H9 (cell line): ENCODE measurements around the gene TP73. TPM values are rescaled to one million over a fixed set of nuclear protein-coding genes. Genes with fewer than 3 reads are reported as not detected.
A peak's percentile ranks its signal among the peaks of the same experiment; 100 is the strongest.

Experiments
- DNase-seq: peaks from one replicate; pipeline ENCODE4 v3.0.0-alpha.2; 2017
- H2AFZ ChIP-seq: one replicate; pipeline ENCODE4 v1.6.1; 2013; ENCODE audit warnings: mild to moderate bottlenecking, low read length, control low read depth, moderate library complexity
- H2AK5ac ChIP-seq: 2 replicates; pipeline ENCODE4 v1.6.1; 2013; ENCODE audit warnings: low read length, control low read depth, mixed read lengths; ENCODE audit not compliant: insufficient read length
- H2BK120ac ChIP-seq: one replicate; pipeline ENCODE4 v1.6.1; 2013; ENCODE audit warnings: low read depth, mild to moderate bottlenecking, low read length, control low read depth, inconsistent platforms; ENCODE audit not compliant: poor library complexity, severe bottlenecking
- H2BK12ac ChIP-seq: 2 replicates; pipeline ENCODE4 v1.6.1; 2013; ENCODE audit warnings: low read length, control low read depth, mixed read lengths, low read depth; ENCODE audit not compliant: insufficient read length
- H2BK15ac ChIP-seq: 2 replicates; pipeline ENCODE4 v1.6.1; 2013; ENCODE audit warnings: low read depth, low read length, control low read depth
- H2BK20ac ChIP-seq: one replicate; pipeline ENCODE4 v1.6.1; 2013; ENCODE audit warnings: low read depth, mild to moderate bottlenecking, low read length, control low read depth, inconsistent platforms; ENCODE audit not compliant: poor library complexity, severe bottlenecking
- H2BK5ac ChIP-seq: 2 replicates; pipeline ENCODE4 v1.6.1; 2013; ENCODE audit warnings: low read length, control low read depth, mixed read lengths; ENCODE audit not compliant: insufficient read length
- H3K14ac ChIP-seq: 2 replicates; pipeline ENCODE4 v1.6.1; 2013; ENCODE audit warnings: low read length, control low read depth; ENCODE audit not compliant: insufficient read depth
- H3K18ac ChIP-seq: 2 replicates; pipeline ENCODE4 v1.6.1; 2013; ENCODE audit warnings: low read depth, mild to moderate bottlenecking, mixed read lengths, low read length, control low read depth; ENCODE audit not compliant: insufficient read length
- H3K23ac ChIP-seq: 2 replicates; pipeline ENCODE4 v1.6.1; 2013; ENCODE audit warnings: low read length, control low read depth, mixed read lengths, low read depth; ENCODE audit not compliant: insufficient read length
- H3K23me2 ChIP-seq: 2 replicates; pipeline ENCODE4 v1.6.1; 2013; ENCODE audit warnings: low read depth, mild to moderate bottlenecking, mixed read lengths, low read length, control low read depth; ENCODE audit not compliant: insufficient read length, poor library complexity, severe bottlenecking
- H3K27ac ChIP-seq: 2 replicates; pipeline ENCODE4 v1.5.1; 2013; ENCODE audit warnings: low read length, control low read depth, mixed read lengths, low read depth; ENCODE audit not compliant: insufficient read length
- H3K27me3 ChIP-seq: 2 replicates; pipeline ENCODE4 v1.6.1; 2013; ENCODE audit warnings: low read length, control low read depth, inconsistent platforms; ENCODE audit not compliant: insufficient read depth
- H3K4ac ChIP-seq: 2 replicates; pipeline ENCODE4 v1.6.1; 2013; ENCODE audit warnings: low read depth, mild to moderate bottlenecking, control low read depth, inconsistent platforms, low read length, moderate library complexity
- H3K4me1 ChIP-seq: 2 replicates; pipeline ENCODE4 v1.6.1; 2013; ENCODE audit warnings: low read length, control low read depth, inconsistent platforms; ENCODE audit not compliant: insufficient read depth
- H3K4me2 ChIP-seq: 2 replicates; pipeline ENCODE4 v1.6.1; 2013; ENCODE audit warnings: low read length, control low read depth, mixed read lengths; ENCODE audit not compliant: insufficient read length, insufficient read depth
- H3K56ac ChIP-seq: 2 replicates; pipeline ENCODE4 v1.6.1; 2013; ENCODE audit warnings: low read depth, mild to moderate bottlenecking, mixed read lengths, low read length, control low read depth; ENCODE audit not compliant: insufficient read length
- H3K79me1 ChIP-seq: 2 replicates; pipeline ENCODE4 v1.6.1; 2013; ENCODE audit warnings: low read depth, mild to moderate bottlenecking, moderate library complexity, low read length, control low read depth, inconsistent platforms; ENCODE audit not compliant: insufficient read depth, poor library complexity, severe bottlenecking
- H3K79me2 ChIP-seq: 2 replicates; pipeline ENCODE4 v1.6.1; 2013; ENCODE audit warnings: low read length, control low read depth, inconsistent platforms; ENCODE audit not compliant: insufficient read depth
- H3K9ac ChIP-seq: 2 replicates; pipeline ENCODE4 v1.6.1; 2013; ENCODE audit warnings: low read length, control low read depth, mixed read lengths; ENCODE audit not compliant: insufficient read length; ENCODE audit errors: extremely low read depth
- H3K9me3 ChIP-seq: one replicate; pipeline ENCODE4 v1.6.1; 2013; ENCODE audit warnings: low read depth, low read length, inconsistent platforms; ENCODE audit not compliant: control insufficient read depth
- H3T11ph ChIP-seq: one replicate; pipeline ENCODE4 v1.6.1; 2013; ENCODE audit warnings: mild to moderate bottlenecking, low read length, control low read depth, inconsistent platforms
- H4K20me1 ChIP-seq: one replicate; pipeline ENCODE4 v1.6.1; 2013; ENCODE audit not compliant: control insufficient read depth, insufficient read length, insufficient read depth
- H4K5ac ChIP-seq: 2 replicates; pipeline ENCODE4 v1.6.1; 2013; ENCODE audit warnings: low read depth, mild to moderate bottlenecking, mixed read lengths, low read length, control low read depth; ENCODE audit not compliant: insufficient read length
- H4K8ac ChIP-seq: replicated peaks from 2 replicates; pipeline ENCODE4 v1.6.1; 2013; ENCODE audit warnings: low read length, control low read depth, mixed read lengths, low read depth; ENCODE audit not compliant: insufficient read length
- H4K91ac ChIP-seq: 2 replicates; pipeline ENCODE4 v1.6.1; 2013; ENCODE audit warnings: low read depth, mild to moderate bottlenecking, moderate library complexity, mixed read lengths, low read length, control low read depth; ENCODE audit not compliant: insufficient read length
- H3K27ac Mint-ChIP-seq, 3 experiments: 2 replicates in 2 of 3; 3 replicates in 1 of 3; pipeline ENCODE4 v1.8.0; 2020 to 2021; ENCODE audit warnings: mixed read lengths in 3 of 3, mild to moderate bottlenecking in 1 of 3, moderate library complexity in 1 of 3
- H3K27me3 Mint-ChIP-seq: 2 replicates; pipeline ENCODE4 v1.8.0; 2021; ENCODE audit warnings: low read depth, mild to moderate bottlenecking, moderate library complexity, mixed read lengths
- H3K36me3 Mint-ChIP-seq, 3 experiments: 2 replicates in 2 of 3; 3 replicates in 1 of 3; pipeline ENCODE4 v1.8.0; 2020 to 2021; ENCODE audit warnings: low read depth in 3 of 3, mixed read lengths in 3 of 3; ENCODE audit not compliant: insufficient read depth in 1 of 3
- H3K4me1 Mint-ChIP-seq, 2 experiments: 2 replicates each; pipeline ENCODE4 v1.8.0; 2020; ENCODE audit warnings: mixed read lengths in 2 of 2
- H3K4me3 Mint-ChIP-seq, 2 experiments: 2 replicates in 1 of 2; 3 replicates in 1 of 2; pipeline ENCODE4 v1.8.0; 2020 to 2021; ENCODE audit warnings: mild to moderate bottlenecking in 2 of 2, mixed read lengths in 2 of 2, moderate library complexity in 1 of 2
- H3K9me3 Mint-ChIP-seq, 2 experiments: 2 replicates in 1 of 2; 3 replicates in 1 of 2; pipeline ENCODE4 v1.8.0; 2020; ENCODE audit warnings: mild to moderate bottlenecking in 2 of 2, mixed read lengths in 2 of 2, moderate library complexity in 1 of 2
- CTCF ChIP-seq: fragments of 200-600 bp; sonication (generic); conservative IDR thresholded peaks from 3 replicates; pipeline ENCODE4 v1.8.0; 2021; ENCODE audit warnings: antibody characterized with exemption, mild to moderate bottlenecking
- WGBS: extraction: QIAGEN DNeasy Blood & Tissue Kit; methylation state at CpG from one replicate; pipeline ENCODE4 v1.1.7; 2013; ENCODE audit warnings: missing lambda C conversion rate, low lambda C conversion rate, mixed read lengths; ENCODE audit not compliant: insufficient read length; ENCODE audit errors: extremely low coverage; 5-methylcytosine and 5-hydroxymethylcytosine counted together
- total RNA-seq: library from RNA; stranded (reverse); gene quantifications from 2 replicates; pipeline ENCODE4 v1.2.1, GENCODE V29; 2021

TP73 gene
- total RNA-seq, 1 experiment from 2014 or later: 4.7 TPM

- no peak overlapping the region for H3K9ac ChIP-seq
- no peak overlapping the region for H3K27ac ChIP-seq
- H3K27me3 ChIP-seq: no peaks in the 10 kb centered on the region; the same call in 1 of the 2 replicates
- H3K23me2 ChIP-seq: peaks cover 5% of the 10 kb centered on the region
- no peak overlapping the region for H4K5ac ChIP-seq
- no CpG with 5 or more reads among the region's 20 CpGs for WGBS
- no peak overlapping the region for H2AK5ac ChIP-seq
- no peaks in the 10 kb centered on the region; the same call in 1 of the 2 replicates for H3K4me1 ChIP-seq
- H3K79me1 ChIP-seq: no peaks in the 10 kb centered on the region
- Mint-ChIP-seq H3K4me1 (peaks cover 38 to 42% of the 10 kb centered on the region in 2 experiments), H3K27ac (no peak overlapping the region; a peak in 1 of 7 replicates), H3K9me3 (no peaks in the 10 kb centered on the region; a peak in 1 of 5 replicates), H3K4me3 (no peak overlapping the region), H3K36me3 (no peaks in the 10 kb centered on the region), H3K27me3 (peaks cover 31% of the 10 kb centered on the region)
- DNase-seq: peak; percentile 58
- H3T11ph ChIP-seq: no peak overlapping the region
- H3K18ac ChIP-seq: no peak overlapping the region
- no peak overlapping the region for H2BK5ac ChIP-seq
- H2BK20ac ChIP-seq: no peak overlapping the region
- no peak overlapping the region for H3K56ac ChIP-seq
- no peak overlapping the region for H4K91ac ChIP-seq
- no peak overlapping the region for H2AFZ ChIP-seq
- H4K20me1 ChIP-seq: no peaks in the 10 kb centered on the region
- peak; percentile 90 for TF ChIP-seq CTCF
- H3K9me3 ChIP-seq: no peaks in the 10 kb centered on the region
- no peak overlapping the region for H4K8ac ChIP-seq
- H3K4ac ChIP-seq: no peak overlapping the region
- H3K4me2 ChIP-seq: no peak overlapping the region
- H2BK12ac ChIP-seq: no peak overlapping the region
- no peak overlapping the region for H3K14ac ChIP-seq
- H3K79me2 ChIP-seq: no peaks in the 10 kb centered on the region
- no peak overlapping the region for H3K23ac ChIP-seq
- H2BK15ac ChIP-seq: no peak overlapping the region
- H2BK120ac ChIP-seq: no peak overlapping the region
Observed at GRCh38 chr1:3614755-3615742, 37.3 kb upstream of the TP73 start.
